Left ventricle myocardium inferior (tissue), 1 donor: ENCODE measurements around the gene IMPACT. TPM values are rescaled to one million over a fixed set of nuclear protein-coding genes. Genes with fewer than 3 reads are reported as not detected.
A peak's percentile ranks its signal among the peaks of the same experiment; 100 is the strongest.

ENCODE experiments used
- DNase-seq: peaks from one replicate; pipeline ENCODE4 v3.0.0-alpha.2; 2020
- H3K27ac ChIP-seq: fragments of 200-600 bp; replicated peaks from 2 replicates; pipeline ENCODE4 v1.8.0; 2021
- H3K27me3 ChIP-seq: fragments of 200-600 bp; 2 replicates; pipeline ENCODE4 v1.8.0; 2021; ENCODE audit warnings: low read depth
- H3K36me3 ChIP-seq: fragments of 200-600 bp; 2 replicates; pipeline ENCODE4 v1.8.0; 2021
- H3K4me1 ChIP-seq: fragments of 200-600 bp; 2 replicates; pipeline ENCODE4 v1.8.0; 2021
- H3K4me3 ChIP-seq: fragments of 200-600 bp; 2 replicates; pipeline ENCODE4 v1.8.0; 2021; ENCODE audit warnings: mild to moderate bottlenecking, moderate library complexity
- H3K9me3 ChIP-seq: fragments of 200-600 bp; replicated peaks from 2 replicates; pipeline ENCODE4 v1.8.0; 2021
- CTCF ChIP-seq: fragments of 200-600 bp; IDR thresholded peaks from 2 replicates; pipeline ENCODE4 v1.8.0; 2021; ENCODE audit warnings: antibody characterized with exemption, mild to moderate bottlenecking, borderline replicate concordance
- intact Hi-C: fragments of 100-400 bp; cut with micrococcal nuclease; formaldehyde crosslinking; loops from one replicate; pipeline ENCODE4 v1.11.0; 2022
- long read RNA-seq: library from polyadenylated mRNA; unstranded; transcript quantifications from one replicate; pipeline ENCODE4 v2.0.0, GENCODE V29; 2021
- total RNA-seq: library from RNA; stranded (reverse); fragmentation: NEBNext Ultra II Directional; extraction: Animal tissue kit (Norgen Biotek cat#: 25700); gene quantifications from one replicate; pipeline ENCODE4 v1.2.1, GENCODE V29; 2021
- donor health status: DM: no; HTN: yes; CAD: no; lungs with severe emphysema.

The IMPACT gene
- 20.2 TPM for total RNA-seq
- long read RNA-seq, transcript IMPACT-201 (11 exons, 3,792 nt), result major isoform, 27 of 36 reads
- long read RNA-seq, partial matches to known transcripts, result 2 of 36 reads
- long read RNA-seq, other reads (novel, unspliced or antisense), result 6 of 36 reads

GRCh38 chr18:24426398-24427294 lies at the start of gene IMPACT:
Gene IMPACT, plus strand, starts transcription at chr18:24426670. Its CDS starts 87 bp downstream, at chr18:24426757.
- TF ChIP-seq CTCF, result no peak
- H3K4me1 ChIP-seq, result peaks cover 23% of the 10 kb centered on the region
- peak within 1 kb of the TSS; percentile 86 for H3K27ac ChIP-seq
- peaks cover 41% of the 10 kb centered on the region for H3K27me3 ChIP-seq
- DNase-seq, result peak; percentile 86
- H3K9me3 ChIP-seq, result no peaks in the 10 kb centered on the region
- intact Hi-C loops, result no loop called here
- peaks cover 12% of the 10 kb centered on the region for H3K36me3 ChIP-seq
- H3K4me3 ChIP-seq, result peak within 1 kb of the TSS; percentile 82

- H3K36me3 ChIP-seq, result peaks cover 5% of the 10 kb centered on the region
- H3K9me3 ChIP-seq, result no peaks in the 10 kb centered on the region
- no peaks in the 10 kb centered on the region for H3K4me1 ChIP-seq
- DNase-seq, result no peak
- no peak overlapping the region for H3K4me3 ChIP-seq
- intact Hi-C loops, result no loop called here
- no peak overlapping the region for H3K27ac ChIP-seq
- H3K27me3 ChIP-seq, result no peaks in the 10 kb centered on the region
- no peak for TF ChIP-seq CTCF
Observed at GRCh38 chr18:24378598-24378997, 47.9 kb upstream of the IMPACT start.

- intact Hi-C loops, result no loop called here
- H3K27ac ChIP-seq, result no peak overlapping the region
- no peaks in the 10 kb centered on the region for H3K36me3 ChIP-seq
- H3K4me1 ChIP-seq, result no peaks in the 10 kb centered on the region
- no peaks in the 10 kb centered on the region for H3K27me3 ChIP-seq
- no peak for TF ChIP-seq CTCF
- no peaks in the 10 kb centered on the region for H3K9me3 ChIP-seq
- H3K4me3 ChIP-seq, result no peak overlapping the region
- no peak for DNase-seq
Observed at GRCh38 chr18:24380163-24380747, 46.2 kb upstream of the IMPACT start.

GRCh38 chr18:24381126-24381525 lies 45.3 kb upstream of the IMPACT start:
- H3K27ac ChIP-seq, result no peak overlapping the region
- no peak for DNase-seq
- H3K4me3 ChIP-seq, result no peak overlapping the region
- H3K9me3 ChIP-seq, result no peaks in the 10 kb centered on the region
- no peaks in the 10 kb centered on the region for H3K4me1 ChIP-seq
- no peaks in the 10 kb centered on the region for H3K36me3 ChIP-seq
- TF ChIP-seq CTCF, result no peak
- H3K27me3 ChIP-seq, result no peaks in the 10 kb centered on the region
- intact Hi-C loops, result no loop called here

GRCh38 chr18:24386681-24387080 lies 39.8 kb upstream of the IMPACT start:
- no peaks in the 10 kb centered on the region for H3K27me3 ChIP-seq
- no peak for DNase-seq
- no peak overlapping the region for H3K4me3 ChIP-seq
- H3K4me1 ChIP-seq, result no peaks in the 10 kb centered on the region
- no peak for TF ChIP-seq CTCF
- no peak overlapping the region for H3K27ac ChIP-seq
- intact Hi-C loops, result no loop called here
- no peaks in the 10 kb centered on the region for H3K36me3 ChIP-seq
- no peaks in the 10 kb centered on the region for H3K9me3 ChIP-seq
